ENCODE results near the gene FXYD6.

FXYD6 gene

GRCh38 chr11:117819096-117820040 lies 57.1 kb downstream of the FXYD6 start:
- Histone ChIP-seq H3K9ac (ENCODE audit: insufficient read length, low read depth) (peak overlapping the region; percentile 47), H3K36me3 (ENCODE audit: insufficient read depth, insufficient read length, low read length) (no peaks in the 10 kb centered on the region), H3K4me3 (ENCODE audit: insufficient read length, low read depth) (no peak overlapping the region), H3K9me3 (ENCODE audit: insufficient read depth, low read length) (no peaks in the 10 kb centered on the region), H3K27me3 (ENCODE audit: insufficient read depth, insufficient read length) (no peaks in the 10 kb centered on the region), H3K4me1 (ENCODE audit: insufficient read depth, insufficient read length) (peaks cover 32% of the 10 kb centered on the region)
- TF ChIP-seq ZNF274 (IDR thresholded peaks at IDR 0.05; ENCODE audit: low read depth, low read length) (no peak), YY1 (IDR thresholded peaks at IDR 0.05; ENCODE audit: insufficient read depth, insufficient read length) (no peak), SUZ12 (IDR thresholded peaks at IDR 0.05; ENCODE audit: extremely low read depth, insufficient read depth, insufficient read length) (no peak)
- DNase-seq (ENCODE audit: low read depth, low spot score) = peak; percentile 84

GRCh38 chr11:117818041-117818873 lies 58.2 kb downstream of the FXYD6 start:
- Histone ChIP-seq H3K27me3 (ENCODE audit: insufficient read depth, insufficient read length) (no peaks in the 10 kb centered on the region), H3K4me3 (ENCODE audit: insufficient read length, low read depth) (no peak overlapping the region), H3K9ac (ENCODE audit: insufficient read length, low read depth) (peak overlapping the region; percentile 47), H3K36me3 (ENCODE audit: insufficient read depth, insufficient read length, low read length) (no peaks in the 10 kb centered on the region), H3K4me1 (ENCODE audit: insufficient read depth, insufficient read length) (peaks cover 28% of the 10 kb centered on the region), H3K9me3 (ENCODE audit: insufficient read depth, low read length) (no peaks in the 10 kb centered on the region)
- no peak for DNase-seq (ENCODE audit: low read depth, low spot score)
- TF ChIP-seq YY1 (IDR thresholded peaks at IDR 0.05; ENCODE audit: insufficient read depth, insufficient read length) (no peak), SUZ12 (IDR thresholded peaks at IDR 0.05; ENCODE audit: extremely low read depth, insufficient read depth, insufficient read length) (no peak), ZNF274 (IDR thresholded peaks at IDR 0.05; ENCODE audit: low read depth, low read length) (no peak)

GRCh38 chr11:117817368-117818040 lies 59.0 kb downstream of the FXYD6 start:
- DNase-seq (ENCODE audit: low read depth, low spot score) = peak; percentile 77
- Histone ChIP-seq H3K9ac (ENCODE audit: insufficient read length, low read depth) (peak overlapping the region; percentile 79), H3K4me1 (ENCODE audit: insufficient read depth, insufficient read length) (peaks cover 28% of the 10 kb centered on the region), H3K27me3 (ENCODE audit: insufficient read depth, insufficient read length) (no peaks in the 10 kb centered on the region), H3K9me3 (ENCODE audit: insufficient read depth, low read length) (no peaks in the 10 kb centered on the region), H3K36me3 (ENCODE audit: insufficient read depth, insufficient read length, low read length) (no peaks in the 10 kb centered on the region), H3K4me3 (ENCODE audit: insufficient read length, low read depth) (peak overlapping the region; percentile 38)
- no peak for TF ChIP-seq YY1 (IDR thresholded peaks at IDR 0.05; ENCODE audit: insufficient read depth, insufficient read length)
- no peak for TF ChIP-seq ZNF274 (IDR thresholded peaks at IDR 0.05; ENCODE audit: low read depth, low read length)
- no peak for TF ChIP-seq SUZ12 (IDR thresholded peaks at IDR 0.05; ENCODE audit: extremely low read depth, insufficient read depth, insufficient read length)

DNA sequence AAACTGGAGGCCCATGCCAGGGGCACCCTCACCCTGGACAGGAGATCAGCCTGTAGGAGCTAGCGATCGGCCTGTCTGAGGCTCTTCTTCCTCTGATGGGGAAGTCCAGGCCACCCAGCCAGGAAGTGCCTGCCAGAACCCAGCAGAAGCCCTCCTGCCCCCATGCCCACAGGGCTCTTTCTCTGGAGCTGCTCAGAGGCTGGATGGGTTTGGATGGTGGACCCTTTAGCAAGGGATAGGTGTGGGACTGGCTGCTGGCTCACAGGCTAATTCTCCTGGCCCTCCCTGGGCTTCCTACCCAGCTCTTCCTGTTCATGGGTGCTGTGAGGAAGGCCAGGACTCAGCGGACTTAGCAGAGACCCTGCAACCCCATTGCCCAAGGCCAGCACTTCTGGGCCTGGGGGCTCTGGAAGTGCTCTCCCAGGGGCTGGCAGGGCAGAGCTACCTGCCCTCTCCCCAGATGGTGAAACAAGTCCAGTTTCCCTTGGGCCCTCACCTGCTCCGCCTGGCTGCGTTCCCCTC lies 59.6 kb downstream of the FXYD6 start:
- peak overlapping the region; percentile 38 for H3K4me3 ChIP-seq (ENCODE audit: insufficient read length, low read depth)
- no peaks in the 10 kb centered on the region for H3K9me3 ChIP-seq (ENCODE audit: insufficient read depth, low read length)
- H3K4me1 ChIP-seq (ENCODE audit: insufficient read depth, insufficient read length) = peaks cover 23% of the 10 kb centered on the region
- TF ChIP-seq ZNF274 (IDR thresholded peaks at IDR 0.05; ENCODE audit: low read depth, low read length) = no peak
- no peak for TF ChIP-seq SUZ12 (IDR thresholded peaks at IDR 0.05; ENCODE audit: extremely low read depth, insufficient read depth, insufficient read length)
- no peak for TF ChIP-seq YY1 (IDR thresholded peaks at IDR 0.05; ENCODE audit: insufficient read depth, insufficient read length)
- H3K27me3 ChIP-seq (ENCODE audit: insufficient read depth, insufficient read length) = no peaks in the 10 kb centered on the region
- peak overlapping the region; percentile 79 for H3K9ac ChIP-seq (ENCODE audit: insufficient read length, low read depth)
- no peaks in the 10 kb centered on the region for H3K36me3 ChIP-seq (ENCODE audit: insufficient read depth, insufficient read length, low read length)
- no peak for DNase-seq (ENCODE audit: low read depth, low spot score)

DNA sequence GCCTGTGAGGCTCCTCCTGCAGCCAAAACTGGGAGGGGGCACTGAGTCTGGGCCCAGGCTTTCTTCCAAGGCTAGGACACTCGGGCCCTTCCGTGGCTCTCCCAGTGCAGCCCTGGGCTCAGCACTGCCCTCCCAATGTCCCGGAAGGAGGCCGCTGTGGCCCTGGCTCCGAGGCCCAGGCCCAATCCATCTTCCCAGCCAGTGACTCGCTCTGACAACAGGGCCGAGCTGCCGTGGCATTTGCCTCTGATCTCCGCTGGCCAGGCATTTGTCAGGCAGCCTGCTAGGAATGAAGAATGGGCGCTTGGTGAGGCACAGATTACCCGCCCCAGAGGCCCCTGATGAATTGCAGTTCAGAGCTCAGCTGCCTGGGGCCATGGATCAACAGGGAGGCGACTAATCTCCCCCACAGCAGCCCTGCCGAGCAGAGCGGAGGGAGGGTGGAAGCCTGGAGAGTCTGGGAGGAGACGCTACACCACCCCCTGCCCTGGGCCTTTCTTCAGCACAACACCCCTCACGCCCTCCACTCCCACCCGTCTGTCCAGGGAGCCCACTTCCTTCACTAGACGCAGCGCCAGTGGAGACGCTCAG lies 60.2 kb downstream of the FXYD6 start:
- H3K27me3 ChIP-seq (ENCODE audit: insufficient read depth, insufficient read length) = no peaks in the 10 kb centered on the region
- peak overlapping the region; percentile 36 for H3K4me3 ChIP-seq (ENCODE audit: insufficient read length, low read depth)
- DNase-seq (ENCODE audit: low read depth, low spot score) = peak; percentile 75
- peak overlapping the region; percentile 79 for H3K9ac ChIP-seq (ENCODE audit: insufficient read length, low read depth)
- no peaks in the 10 kb centered on the region for H3K9me3 ChIP-seq (ENCODE audit: insufficient read depth, low read length)
- H3K4me1 ChIP-seq (ENCODE audit: insufficient read depth, insufficient read length) = peaks cover 23% of the 10 kb centered on the region
- TF ChIP-seq YY1 (IDR thresholded peaks at IDR 0.05; ENCODE audit: insufficient read depth, insufficient read length) (no peak), SUZ12 (IDR thresholded peaks at IDR 0.05; ENCODE audit: extremely low read depth, insufficient read depth, insufficient read length) (no peak), ZNF274 (IDR thresholded peaks at IDR 0.05; ENCODE audit: low read depth, low read length) (no peak)
- H3K36me3 ChIP-seq (ENCODE audit: insufficient read depth, insufficient read length, low read length) = no peaks in the 10 kb centered on the region

DNA sequence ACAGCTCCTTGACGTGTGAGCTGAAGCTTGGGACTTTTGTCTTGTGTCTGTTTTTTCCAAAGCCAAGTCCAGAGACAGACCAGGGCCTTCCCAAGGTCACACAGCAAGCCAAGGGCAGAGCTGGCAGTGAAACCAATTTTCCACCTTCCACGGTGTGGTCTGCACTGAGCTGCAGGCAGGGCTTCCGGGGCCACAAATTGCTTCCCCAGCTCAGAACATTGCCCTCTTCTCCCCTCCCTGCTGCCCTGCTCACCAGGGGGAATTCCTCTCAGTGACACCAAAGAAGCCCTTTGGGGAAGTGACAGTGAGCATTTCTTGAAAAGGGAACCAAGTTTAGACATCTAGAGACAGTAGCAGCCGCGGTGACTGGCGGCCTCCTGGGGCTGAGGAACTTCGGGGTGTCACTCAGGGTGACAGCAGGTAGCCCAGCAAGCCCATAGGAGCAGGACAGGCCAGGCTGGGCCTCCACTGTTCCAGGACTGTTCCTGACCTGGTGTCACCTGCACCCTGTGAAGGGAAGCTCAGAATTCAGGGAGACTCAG lies 61.1 kb downstream of the FXYD6 start:
- H3K9ac ChIP-seq (ENCODE audit: insufficient read length, low read depth) = peak overlapping the region; percentile 79
- no peak for DNase-seq (ENCODE audit: low read depth, low spot score)
- TF ChIP-seq ZNF274 (IDR thresholded peaks at IDR 0.05; ENCODE audit: low read depth, low read length) (no peak), YY1 (IDR thresholded peaks at IDR 0.05; ENCODE audit: insufficient read depth, insufficient read length) (no peak), SUZ12 (IDR thresholded peaks at IDR 0.05; ENCODE audit: extremely low read depth, insufficient read depth, insufficient read length) (no peak)
- peaks cover 23% of the 10 kb centered on the region for H3K4me1 ChIP-seq (ENCODE audit: insufficient read depth, insufficient read length)
- H3K4me3 ChIP-seq (ENCODE audit: insufficient read length, low read depth) = no peak overlapping the region
- no peaks in the 10 kb centered on the region for H3K27me3 ChIP-seq (ENCODE audit: insufficient read depth, insufficient read length)
- no peaks in the 10 kb centered on the region for H3K36me3 ChIP-seq (ENCODE audit: insufficient read depth, insufficient read length, low read length)
- H3K9me3 ChIP-seq (ENCODE audit: insufficient read depth, low read length) = no peaks in the 10 kb centered on the region
